Lung microvascular endothelial cell (primary cell): ENCODE data around the gene SLC26A3. TPM values are rescaled to one million over a fixed set of nuclear protein-coding genes. Genes with fewer than 3 reads are reported as not detected.
A peak's percentile ranks its signal among the peaks of the same experiment; 100 is the strongest.

Experiments
- DNase-seq, 2 donors: peaks; one replicate each; pipeline versions ENCODE4 v3.0.0 to v3.0.0-alpha.2; 2010; ENCODE audit warnings: low read depth in 2 of 2
- total RNA-seq: library from RNA; depleted of rRNA; stranded (reverse); fragments of >200 nt; gene quantifications from 2 replicates; pipeline ENCODE4 v1.2.1, GENCODE V29; 2014

Gene SLC26A3
- total RNA-seq, 1 donor from 2014 or later: not detected

DNA sequence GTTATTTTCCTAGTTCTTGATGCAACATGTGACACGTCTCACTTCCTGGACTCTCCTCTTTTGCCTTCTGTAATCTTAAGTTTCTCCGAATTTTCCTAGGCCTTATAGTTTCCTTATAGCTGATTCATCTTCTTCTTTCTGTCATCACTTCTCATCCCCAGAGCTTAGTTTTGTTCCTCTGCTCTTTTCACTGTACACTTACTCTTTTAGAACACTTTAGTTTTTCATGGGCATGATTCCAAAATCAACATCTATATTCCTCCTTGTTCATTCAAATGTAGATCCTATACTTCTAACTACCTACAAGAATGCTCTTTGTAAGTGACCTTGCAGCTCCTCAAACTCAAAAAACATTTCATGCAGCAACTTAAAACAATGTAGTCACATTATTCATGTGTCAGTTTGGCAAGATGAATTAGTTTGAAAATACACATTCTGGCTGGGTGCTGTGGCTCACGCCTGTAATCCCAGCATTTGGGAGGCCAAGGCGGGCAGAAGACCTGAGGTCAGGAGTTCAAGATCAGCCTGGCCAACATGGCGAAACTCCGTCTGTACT, 13.1 kb upstream of the SLC26A3 start:
- no peak for DNase-seq

GRCh38 chr7:107815254-107815882, 12.3 kb upstream of the SLC26A3 start:
- DNase-seq: peak in 1 of 2 donors; percentile 26

DNA sequence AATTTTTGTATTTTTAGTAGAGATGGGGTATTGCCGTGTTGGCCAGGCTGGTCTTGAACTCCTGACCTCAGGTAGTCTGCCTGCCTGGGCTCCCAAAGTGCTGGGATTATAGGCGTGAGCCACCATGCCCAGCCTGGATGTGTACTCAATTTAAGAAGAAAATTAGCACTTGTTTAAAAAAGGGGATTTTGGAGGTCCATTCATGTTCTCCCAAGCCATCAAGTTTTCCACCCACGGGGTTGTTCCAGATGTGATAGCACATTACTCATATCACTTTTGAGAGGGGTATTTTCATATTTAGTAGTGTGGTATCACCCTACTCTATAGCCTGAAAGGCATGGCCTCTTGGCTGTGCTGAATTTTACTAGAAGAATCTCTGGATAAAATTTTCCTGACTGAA, 10.5 kb upstream of the SLC26A3 start:
- DNase-seq: no peak

DNA sequence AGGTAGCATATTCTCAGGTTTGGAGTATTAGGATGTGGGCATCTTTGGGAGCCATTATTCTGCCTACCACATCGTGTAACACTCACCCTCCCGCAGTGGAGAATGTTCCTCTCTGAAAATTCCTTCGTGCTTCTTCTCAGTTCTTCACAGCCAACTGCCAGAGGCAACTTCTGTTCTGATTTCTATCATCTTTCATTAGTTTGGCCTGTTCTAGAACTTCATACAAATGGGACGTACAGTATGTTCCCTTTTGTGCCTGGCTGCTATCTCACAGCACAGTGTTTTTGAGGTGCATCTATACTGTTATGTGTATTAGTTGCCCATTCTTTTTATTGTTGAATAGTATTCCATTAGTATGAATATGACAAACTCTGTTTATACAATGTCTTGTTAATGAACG, 8.9 kb upstream of the SLC26A3 start:
- DNase-seq: no peak

- DNase-seq: no peak
These were observed 7.6 kb upstream of the SLC26A3 start for GRCh38 chr7:107810626-107811025.

DNA sequence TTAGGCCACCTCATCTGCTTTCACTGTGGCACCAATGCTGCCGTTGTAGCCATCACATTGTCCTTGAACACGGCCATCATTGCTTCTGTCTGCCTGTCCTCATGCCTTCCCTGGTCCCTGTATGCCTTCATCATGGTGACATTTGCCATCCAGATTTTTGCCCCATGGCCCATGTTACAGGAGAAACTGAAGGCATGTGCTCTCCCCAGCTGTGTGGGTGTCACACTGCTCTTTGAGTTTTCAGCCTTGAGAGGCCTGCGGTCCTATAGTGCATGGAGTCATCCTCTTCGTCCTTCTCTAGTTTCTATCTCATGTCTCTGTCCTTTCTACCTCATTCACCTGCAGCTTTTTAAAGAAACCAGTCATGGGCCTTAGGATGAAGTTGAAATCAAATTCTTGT, 6.2 kb upstream of the SLC26A3 start:
- no peak for DNase-seq

DNA sequence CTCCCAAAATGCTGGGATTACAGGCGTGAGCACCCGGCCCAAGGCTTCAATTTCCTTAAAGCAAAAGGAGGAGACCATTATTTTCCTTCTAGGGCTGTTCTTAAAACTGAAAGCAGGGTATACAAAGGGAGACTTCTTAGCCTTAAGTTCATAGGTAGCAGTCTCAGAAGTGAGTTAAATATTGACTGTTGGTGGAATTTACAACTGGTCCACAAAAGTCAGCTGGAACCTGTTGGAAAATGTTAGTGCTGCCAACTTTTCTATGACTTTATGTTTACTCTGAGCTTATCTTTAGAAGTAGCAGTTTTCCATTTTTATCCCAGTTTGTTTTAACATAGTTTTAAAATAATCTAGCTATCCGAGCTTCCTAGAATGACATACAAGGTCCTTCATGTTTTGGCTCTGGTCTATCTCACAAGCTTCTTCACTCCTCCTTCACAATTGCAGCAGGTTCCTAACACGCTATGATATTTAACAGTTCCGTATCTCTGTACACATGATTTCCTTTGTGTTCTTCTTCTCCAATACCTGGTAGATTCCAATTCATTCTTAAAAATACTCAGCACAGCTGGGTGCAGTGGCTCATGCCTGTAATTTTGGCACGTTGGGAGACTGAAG, 3.3 kb downstream of the SLC26A3 start:
- DNase-seq: no peak

- no peak for DNase-seq
These were observed 10.7 kb downstream of the SLC26A3 start for GRCh38 chr7:107792364-107792763.

DNA sequence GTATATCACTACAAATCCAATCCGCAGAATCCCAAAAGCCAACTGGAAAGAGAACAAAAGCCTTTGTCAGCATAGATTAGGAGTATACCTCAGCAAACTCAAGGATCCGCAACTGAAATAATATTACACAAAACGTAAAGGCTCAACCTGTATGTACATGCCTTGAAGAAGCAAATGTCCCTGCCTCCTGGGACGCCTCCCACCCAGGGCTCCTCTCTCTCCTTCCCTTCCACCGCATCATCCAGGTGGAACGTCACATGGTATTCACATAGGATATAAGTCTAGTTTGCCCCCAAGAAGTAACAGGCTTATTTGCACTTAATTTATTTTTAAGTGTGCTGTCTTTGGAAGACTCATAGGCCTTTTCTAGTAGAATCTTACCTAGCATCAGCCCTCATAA, 13.4 kb downstream of the SLC26A3 start:
- DNase-seq: no peak

DNA sequence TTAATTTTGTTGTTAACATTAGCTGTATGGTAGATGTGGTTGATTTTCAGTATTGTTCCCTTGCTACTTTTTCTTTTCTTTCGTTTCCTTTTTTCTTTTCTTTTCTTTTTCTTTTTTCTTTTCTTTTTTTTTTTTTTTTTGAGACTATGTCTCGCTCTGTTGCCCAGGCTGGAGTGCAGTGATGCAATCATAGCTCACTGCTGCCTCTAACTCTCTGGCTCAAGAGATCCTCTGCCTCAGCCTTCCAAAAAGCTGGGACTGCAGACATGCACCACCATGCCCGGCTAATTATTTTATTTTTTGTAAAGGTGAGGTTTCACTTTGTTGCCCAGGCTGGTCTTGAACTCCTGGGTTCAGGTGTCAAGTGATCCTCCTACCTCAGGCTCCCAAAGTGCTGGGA, 14.4 kb downstream of the SLC26A3 start:
- DNase-seq: no peak

- no peak for DNase-seq
These were observed 14.8 kb downstream of the SLC26A3 start for GRCh38 chr7:107788216-107788615.

DNA sequence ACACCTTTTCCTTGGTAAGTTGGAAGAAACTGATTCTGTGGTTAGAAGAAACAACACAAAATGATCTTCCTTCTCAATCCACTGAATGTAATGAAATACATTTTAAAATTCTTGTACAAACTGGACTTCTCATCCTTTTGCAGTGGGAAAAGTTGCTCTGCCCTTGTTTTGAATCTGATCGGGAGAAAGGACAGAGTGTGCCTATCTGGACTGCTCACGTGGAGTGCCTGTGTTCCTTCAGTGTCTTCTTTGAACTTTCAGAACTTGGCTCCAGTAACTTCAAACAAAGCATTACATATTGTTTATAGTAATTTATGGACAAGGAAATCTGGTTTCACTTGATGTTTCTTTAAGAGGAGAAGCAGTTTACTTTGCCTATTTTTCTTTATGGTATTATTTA, 17.1 kb downstream of the SLC26A3 start:
- no peak for DNase-seq

GRCh38 chr7:107785170-107785569, 17.9 kb downstream of the SLC26A3 start:
- no peak for DNase-seq

GRCh38 chr7:107783648-107784047, 19.4 kb downstream of the SLC26A3 start:
- DNase-seq: no peak

DNA sequence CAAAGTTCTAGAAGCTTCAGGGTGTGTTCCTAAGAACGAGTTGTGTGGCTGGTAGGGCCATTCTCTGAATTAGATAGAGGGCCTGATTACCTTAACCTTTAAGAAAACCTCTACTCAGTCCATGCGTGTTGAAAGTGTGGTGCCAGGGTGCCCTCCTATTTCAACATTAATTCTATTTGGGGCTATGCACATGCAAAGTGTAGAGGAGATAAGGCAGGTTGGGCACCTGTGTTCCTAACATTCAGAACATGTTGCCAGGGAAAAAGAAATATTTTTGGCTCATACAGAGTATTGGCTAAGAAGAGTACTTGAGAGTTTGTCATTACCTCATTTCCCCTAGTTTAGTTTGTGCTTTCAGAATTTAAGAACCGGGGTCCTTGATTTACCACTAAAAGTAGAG, 20.6 kb downstream of the SLC26A3 start:
- DNase-seq: no peak

- no peak for DNase-seq
These were observed 23.4 kb downstream of the SLC26A3 start for GRCh38 chr7:107779647-107780099.

DNA sequence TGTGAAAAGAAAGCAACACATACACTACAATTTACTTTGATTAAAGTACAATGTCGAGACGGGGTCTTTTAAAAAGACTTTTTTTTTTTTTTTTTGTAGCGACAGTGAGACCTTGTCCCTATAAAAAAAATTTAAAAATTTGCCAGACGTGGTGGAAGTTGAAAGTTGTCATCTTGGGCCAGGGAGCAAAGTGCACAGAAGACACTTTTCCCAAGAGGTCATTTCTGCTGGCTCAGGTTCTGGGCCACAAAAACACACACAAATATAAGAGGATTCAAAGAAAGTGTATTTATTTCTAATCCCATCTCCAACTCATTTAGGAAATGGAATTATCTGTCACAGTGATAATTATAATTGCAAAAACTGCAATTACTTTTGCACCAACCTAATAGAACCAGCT, 24.7 kb downstream of the SLC26A3 start:
- DNase-seq: no peak

DNA sequence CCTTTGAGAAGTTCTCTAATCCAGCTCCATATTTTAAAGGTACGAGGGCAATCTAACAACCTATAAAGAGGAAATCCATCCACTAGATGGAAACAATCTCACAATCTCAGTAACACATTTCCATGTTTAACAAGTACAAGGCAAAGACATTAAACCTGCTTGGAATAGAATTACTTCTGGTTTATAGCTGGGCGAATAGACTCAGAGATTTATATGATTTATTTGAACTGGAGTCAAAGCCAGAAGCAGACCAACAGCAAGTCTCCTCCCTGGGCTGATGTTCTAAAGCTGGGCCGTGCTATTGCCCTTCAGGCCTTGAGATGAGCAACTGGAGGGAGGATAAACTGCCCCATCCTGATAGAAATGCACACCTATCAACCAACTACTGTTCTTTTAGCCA, 25.3 kb downstream of the SLC26A3 start:
- no peak for DNase-seq

- peak in 1 of 2 donors; percentile 54 for DNase-seq
These were observed 30.0 kb downstream of the SLC26A3 start for GRCh38 chr7:107773027-107773426.

DNA sequence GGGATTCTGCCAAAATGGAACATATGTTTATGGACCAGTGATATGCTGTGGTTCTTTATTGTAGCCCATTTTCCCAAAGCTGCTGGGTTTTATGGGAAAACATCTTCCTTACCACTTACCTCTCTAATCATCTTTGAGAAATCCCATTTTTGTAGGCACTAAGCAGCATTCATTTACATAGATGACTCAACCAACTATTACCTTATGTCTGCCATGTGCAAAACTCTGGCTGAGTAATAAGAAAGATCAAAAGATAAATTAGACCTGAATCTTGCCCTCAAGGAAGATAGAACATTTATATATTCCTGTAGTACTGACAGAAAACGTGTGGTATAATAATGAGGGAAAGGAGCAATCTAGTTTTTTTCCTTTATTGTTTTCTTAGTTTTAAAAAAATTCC, 34.8 kb downstream of the SLC26A3 start:
- no peak for DNase-seq

DNA sequence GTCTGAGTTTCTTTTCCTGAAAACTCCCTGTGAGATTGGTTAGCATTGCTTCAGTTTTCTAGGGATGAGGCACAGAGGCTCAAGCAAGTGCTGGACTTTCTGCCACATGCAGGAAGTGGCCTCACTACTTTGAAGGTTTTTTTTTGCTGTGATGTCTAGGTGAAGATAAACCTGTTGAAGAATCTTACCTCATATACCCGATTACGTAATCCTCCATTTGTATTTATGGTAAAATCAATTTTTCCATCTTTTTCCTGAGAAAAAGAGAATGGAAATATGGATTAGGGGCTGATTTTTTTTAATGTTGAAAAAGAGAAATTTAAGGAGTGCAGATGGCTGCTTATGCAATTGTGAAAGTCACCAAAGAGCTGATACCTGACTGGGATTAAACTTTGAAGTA, 35.6 kb downstream of the SLC26A3 start:
- no peak for DNase-seq

DNA sequence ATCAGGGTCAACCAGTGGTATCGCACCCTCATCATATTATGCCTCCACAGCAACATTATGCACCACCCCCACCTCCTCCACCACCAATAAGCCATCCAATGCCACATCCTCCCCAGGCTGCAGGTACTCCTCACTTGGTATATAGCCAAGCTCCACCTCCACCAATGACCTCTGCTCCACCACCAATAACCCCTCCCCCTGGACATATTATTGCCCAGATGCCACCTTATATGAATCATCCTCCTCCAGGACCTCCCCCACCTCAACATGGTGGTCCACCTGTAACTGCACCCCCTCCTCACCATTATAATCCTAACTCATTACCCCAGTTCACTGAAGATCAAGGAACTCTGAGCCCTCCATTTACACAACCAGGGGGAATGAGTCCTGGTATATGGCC, 44.4 kb downstream of the SLC26A3 start:
- no peak for DNase-seq

- DNase-seq: no peak
These were observed 48.4 kb downstream of the SLC26A3 start for GRCh38 chr7:107754642-107755041.
